GM12892 (cell line): Measurements from ENCODE around the gene CACNA1B.

Source experiments
- POLR2A ChIP-seq: IDR thresholded peaks from 2 replicates; pipeline ENCODE4 v1.6.1; 2011; ENCODE audit warnings: low read depth, low read length, control low read depth
- POLR2AphosphoS5 ChIP-seq: IDR thresholded peaks from 2 replicates; pipeline ENCODE4 v1.6.1; 2011; ENCODE audit warnings: low read depth, low read length, control low read depth
- TAF1 ChIP-seq: IDR thresholded peaks from 2 replicates; pipeline ENCODE4 v1.6.1; 2011; ENCODE audit warnings: low read depth, mild to moderate bottlenecking, control low read depth, low read length, borderline replicate concordance

DNA sequence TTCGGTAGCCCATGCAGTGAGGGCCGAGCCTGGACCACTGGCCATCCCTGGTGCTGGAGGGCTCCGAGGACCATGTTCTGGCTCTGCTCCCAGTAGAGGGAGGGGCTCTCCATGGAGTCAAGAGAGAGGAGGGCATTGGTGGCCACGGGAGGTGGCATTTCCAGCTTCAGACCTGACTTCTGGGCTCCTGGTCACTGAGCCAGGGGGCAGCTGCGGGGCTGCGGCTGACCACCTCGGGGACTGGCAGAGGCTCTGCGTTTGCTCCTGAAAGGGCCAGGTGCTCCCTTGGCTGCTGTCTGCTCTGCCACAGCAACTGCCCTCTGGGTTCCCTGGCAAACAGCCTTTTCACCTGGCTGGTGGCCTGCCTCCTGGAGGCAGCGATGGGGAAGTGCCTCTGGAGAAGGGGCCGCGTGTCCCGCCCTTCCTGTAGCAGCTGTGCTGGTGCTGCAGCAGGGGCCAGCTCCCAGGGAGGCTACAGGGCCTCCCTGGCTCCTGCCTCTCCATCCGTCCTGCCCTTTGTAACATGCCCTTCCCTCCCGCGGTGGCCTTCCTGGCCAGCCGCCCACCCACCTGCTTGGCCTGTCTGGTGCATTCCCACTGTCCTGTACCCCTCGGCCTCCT is 144.6 kb downstream of the CACNA1B start:
- no peak for TF ChIP-seq POLR2A
- TF ChIP-seq POLR2AphosphoS5, result no peak
- TF ChIP-seq TAF1, result no peak
